LNCaP clone FGC (cell line): ENCODE results near the gene ACTRT2.

Source experiments
- DNase-seq: peaks from one replicate; pipeline ENCODE4 v3.0.0-alpha.2; 2011; ENCODE audit warnings: low read depth
- H3K4me3 ChIP-seq: 2 replicates; pipeline ENCODE4 v1.5.1; 2011; ENCODE audit warnings: mild to moderate bottlenecking, low read depth, low read length, control low read depth
- CTCF ChIP-seq: IDR thresholded peaks from 2 replicates; pipeline ENCODE4 v1.5.1; 2012; ENCODE audit warnings: mild to moderate bottlenecking; ENCODE audit not compliant: control insufficient read depth, insufficient read depth; ENCODE audit errors: extremely low read depth

The ACTRT2 gene

GRCh38 chr1:3015744-3016143 is 5.5 kb upstream of the ACTRT2 start:
- TF ChIP-seq CTCF: no peak
- H3K4me3 ChIP-seq: no peak overlapping the region
- no peak for DNase-seq

GRCh38 chr1:3016641-3017439 is 4.4 kb upstream of the ACTRT2 start:
- no peak for DNase-seq
- H3K4me3 ChIP-seq: no peak overlapping the region
- TF ChIP-seq CTCF: no peak

GRCh38 chr1:3017440-3018050 is 3.7 kb upstream of the ACTRT2 start:
- DNase-seq: no peak
- no peak for TF ChIP-seq CTCF
- no peak overlapping the region for H3K4me3 ChIP-seq

- TF ChIP-seq CTCF: no peak
Measured at GRCh38 chr1:3018051-3018471, 3.2 kb upstream of the ACTRT2 start.

GRCh38 chr1:3018576-3018975 is 2.7 kb upstream of the ACTRT2 start:
- DNase-seq: no peak
- no peak overlapping the region for H3K4me3 ChIP-seq
- TF ChIP-seq CTCF: no peak

More at GRCh38 chr1:3018051-3018471, 3.2 kb upstream of the ACTRT2 start:
- no peak for DNase-seq
- no peak overlapping the region for H3K4me3 ChIP-seq

GRCh38 chr1:3019007-3019515 is 2.2 kb upstream of the ACTRT2 start:
- TF ChIP-seq CTCF: no peak
- no peak overlapping the region for H3K4me3 ChIP-seq
- DNase-seq: no peak

GRCh38 chr1:3019516-3020051 is 1.7 kb upstream of the ACTRT2 start:
- H3K4me3 ChIP-seq: no peak overlapping the region
- no peak for TF ChIP-seq CTCF
- no peak for DNase-seq
